HG02973 (cell line): ENCODE data around the gene RESF1.
"Not testable (repeated sequence)": the region's sequence is repeated elsewhere in the genome, so short reads cannot be mapped to it uniquely, and the experiment has no call there.

Experiments used
- ATAC-seq: cut with Tn5 transposase; IDR thresholded peaks from one replicate; pipeline ENCODE4 v1.9.1; 2021; ENCODE audit warnings: moderate library complexity; ENCODE audit not compliant: unreplicated experiment

RESF1 gene

GRCh38 chr12:31959161-31959700, at the start of gene RESF1:
RESF1 (plus strand) TSS chr12:31959415; CDS start chr12:31980956, 21,541 bp downstream.
- peak; percentile 87 for ATAC-seq

GRCh38 chr12:31914927-31915326, 44.3 kb upstream of the RESF1 start:
- ATAC-seq, result no peak

- ATAC-seq, result no peak
Observed at GRCh38 chr12:31915446-31915845, 43.8 kb upstream of the RESF1 start.

- no peak for ATAC-seq
Observed at GRCh38 chr12:31922341-31923062, 36.7 kb upstream of the RESF1 start.

- no peak for ATAC-seq
Observed at GRCh38 chr12:31923063-31923412, 36.2 kb upstream of the RESF1 start.

GRCh38 chr12:31928246-31929026, 30.8 kb upstream of the RESF1 start:
- ATAC-seq, result no peak

- no peak for ATAC-seq
Observed at GRCh38 chr12:31929027-31929526, 30.1 kb upstream of the RESF1 start.

- ATAC-seq, result no peak
Observed at GRCh38 chr12:31931796-31932715, 27.2 kb upstream of the RESF1 start.

- no peak for ATAC-seq
Observed at GRCh38 chr12:31944299-31944698, 14.9 kb upstream of the RESF1 start.

- ATAC-seq, result no peak
Observed at GRCh38 chr12:31947971-31948370, 11.2 kb upstream of the RESF1 start.

- ATAC-seq, result not testable (repeated sequence)
Observed at GRCh38 chr12:31948697-31949359, 10.4 kb upstream of the RESF1 start.

- no peak for ATAC-seq
Observed at GRCh38 chr12:31950088-31950487, 9.1 kb upstream of the RESF1 start.

- no peak for ATAC-seq
Observed at GRCh38 chr12:31950492-31950891, 8.7 kb upstream of the RESF1 start.

- ATAC-seq, result no peak
Observed at GRCh38 chr12:31951008-31951407, 8.2 kb upstream of the RESF1 start.

- ATAC-seq, result no peak
Observed at GRCh38 chr12:31951939-31952338, 7.3 kb upstream of the RESF1 start.

GRCh38 chr12:31952418-31952817, 6.8 kb upstream of the RESF1 start:
- no peak for ATAC-seq

GRCh38 chr12:31954925-31955858, 4.0 kb upstream of the RESF1 start:
- ATAC-seq, result no peak

- no peak for ATAC-seq
Observed at GRCh38 chr12:31958569-31959160, 550 bp upstream of the RESF1 start.
